ENCODE data around the gene PHACTR4.
A peak's percentile ranks its signal among the peaks of the same experiment; 100 is the strongest.
"Not testable (repeated sequence)": the region's sequence is repeated elsewhere in the genome, so short reads cannot be mapped to it uniquely, and the experiment has no call there.

Gene PHACTR4

GRCh38 chr1:28537457-28538199 is 168.1 kb downstream of the PHACTR4 start:
- Histone ChIP-seq H4K8ac (ENCODE audit: low read depth, low read length) (no peak overlapping the region), H3K36me3 (ENCODE audit: control insufficient read depth, insufficient read depth, low read length) (peaks cover 23% of the 10 kb centered on the region), H3K4me2 (ENCODE audit: low read length) (no peak overlapping the region), H3K9ac (ENCODE audit: low read length) (no peak overlapping the region), H3K79me2 (ENCODE audit: control insufficient read depth, insufficient read depth, low read length) (no peaks in the 10 kb centered on the region), H3K27ac (ENCODE audit: low read depth, low read length) (no peak overlapping the region), H3K56ac (ENCODE audit: low read length) (no peak overlapping the region), H2BK15ac (replicated peaks; ENCODE audit: low read depth) (no peak overlapping the region), H3K4me3 (ENCODE audit: low read length) (no peak overlapping the region), H4K5ac (ENCODE audit: low read length) (no peak overlapping the region), H2BK120ac (ENCODE audit: low read depth, low read length) (no peak overlapping the region), H3K4me1 (ENCODE audit: control insufficient read depth, low read depth, low read length) (no peaks in the 10 kb centered on the region), H3K4ac (ENCODE audit: low read depth, low read length) (no peak overlapping the region), H2AK5ac (ENCODE audit: low read length) (no peak overlapping the region), H3K79me1 (ENCODE audit: low read length) (no peaks in the 10 kb centered on the region), H3K18ac (ENCODE audit: low read length) (no peak overlapping the region), H3K23ac (ENCODE audit: low read length) (no peak overlapping the region), H3K27me3 (ENCODE audit: insufficient read depth, low read length, poor library complexity) (no peaks in the 10 kb centered on the region), H2BK5ac (ENCODE audit: low read length) (no peak overlapping the region)
- no peak for DNase-seq
- no CpG with 5 or more reads among the region's 8 CpGs for WGBS (ENCODE audit: extremely low coverage, insufficient coverage, low lambda C conversion rate)

GRCh38 chr1:28538286-28538685 is 168.7 kb downstream of the PHACTR4 start:
- Histone ChIP-seq H2AK5ac (ENCODE audit: low read length) (no peak overlapping the region), H2BK15ac (replicated peaks; ENCODE audit: low read depth) (no peak overlapping the region), H3K23ac (ENCODE audit: low read length) (no peak overlapping the region), H3K36me3 (ENCODE audit: control insufficient read depth, insufficient read depth, low read length) (peaks cover 23% of the 10 kb centered on the region), H4K5ac (ENCODE audit: low read length) (no peak overlapping the region), H3K4me3 (ENCODE audit: low read length) (no peak overlapping the region), H3K9ac (ENCODE audit: low read length) (no peak overlapping the region), H3K27me3 (ENCODE audit: insufficient read depth, low read length, poor library complexity) (no peaks in the 10 kb centered on the region), H3K18ac (ENCODE audit: low read length) (no peak overlapping the region), H3K27ac (ENCODE audit: low read depth, low read length) (no peak overlapping the region), H4K8ac (ENCODE audit: low read depth, low read length) (no peak overlapping the region), H3K4ac (ENCODE audit: low read depth, low read length) (no peak overlapping the region), H2BK120ac (ENCODE audit: low read depth, low read length) (no peak overlapping the region), H3K4me2 (ENCODE audit: low read length) (no peak overlapping the region), H3K56ac (ENCODE audit: low read length) (no peak overlapping the region), H3K79me1 (ENCODE audit: low read length) (no peaks in the 10 kb centered on the region), H2BK5ac (ENCODE audit: low read length) (no peak overlapping the region), H3K79me2 (ENCODE audit: control insufficient read depth, insufficient read depth, low read length) (no peaks in the 10 kb centered on the region), H3K4me1 (ENCODE audit: control insufficient read depth, low read depth, low read length) (no peaks in the 10 kb centered on the region)
- no peak for DNase-seq
- WGBS (ENCODE audit: extremely low coverage, insufficient coverage, low lambda C conversion rate), result no CpG with 5 or more reads among the region's 6 CpGs

GRCh38 chr1:28540651-28541050 is 171.1 kb downstream of the PHACTR4 start:
- no peak overlapping the region for H2AK5ac ChIP-seq (ENCODE audit: low read length)
- H3K27ac ChIP-seq (ENCODE audit: low read depth, low read length), result no peak overlapping the region
- no peak overlapping the region for H3K23ac ChIP-seq (ENCODE audit: low read length)
- no peaks in the 10 kb centered on the region for H3K79me2 ChIP-seq (ENCODE audit: control insufficient read depth, insufficient read depth, low read length)
- H2BK120ac ChIP-seq (ENCODE audit: low read depth, low read length), result no peak overlapping the region
- no peak overlapping the region for H2BK15ac ChIP-seq (replicated peaks; ENCODE audit: low read depth)
- H3K4me2 ChIP-seq (ENCODE audit: low read length), result no peak overlapping the region
- peak; percentile 29 for DNase-seq
- H3K18ac ChIP-seq (ENCODE audit: low read length), result no peak overlapping the region
- H3K56ac ChIP-seq (ENCODE audit: low read length), result no peak overlapping the region
- H3K4me3 ChIP-seq (ENCODE audit: low read length), result no peak overlapping the region
- H2BK5ac ChIP-seq (ENCODE audit: low read length), result no peak overlapping the region
- no peak overlapping the region for H3K9ac ChIP-seq (ENCODE audit: low read length)
- no peak overlapping the region for H4K5ac ChIP-seq (ENCODE audit: low read length)
- no peaks in the 10 kb centered on the region for H3K27me3 ChIP-seq (ENCODE audit: insufficient read depth, low read length, poor library complexity)
- H3K4me1 ChIP-seq (ENCODE audit: control insufficient read depth, low read depth, low read length), result no peaks in the 10 kb centered on the region
- H3K36me3 ChIP-seq (ENCODE audit: control insufficient read depth, insufficient read depth, low read length), result peaks cover 19% of the 10 kb centered on the region
- WGBS (ENCODE audit: extremely low coverage, insufficient coverage, low lambda C conversion rate), result no CpG with 5 or more reads among the region's 7 CpGs
- no peaks in the 10 kb centered on the region for H3K79me1 ChIP-seq (ENCODE audit: low read length)
- H4K8ac ChIP-seq (ENCODE audit: low read depth, low read length), result no peak overlapping the region
- H3K4ac ChIP-seq (ENCODE audit: low read depth, low read length), result no peak overlapping the region

DNA sequence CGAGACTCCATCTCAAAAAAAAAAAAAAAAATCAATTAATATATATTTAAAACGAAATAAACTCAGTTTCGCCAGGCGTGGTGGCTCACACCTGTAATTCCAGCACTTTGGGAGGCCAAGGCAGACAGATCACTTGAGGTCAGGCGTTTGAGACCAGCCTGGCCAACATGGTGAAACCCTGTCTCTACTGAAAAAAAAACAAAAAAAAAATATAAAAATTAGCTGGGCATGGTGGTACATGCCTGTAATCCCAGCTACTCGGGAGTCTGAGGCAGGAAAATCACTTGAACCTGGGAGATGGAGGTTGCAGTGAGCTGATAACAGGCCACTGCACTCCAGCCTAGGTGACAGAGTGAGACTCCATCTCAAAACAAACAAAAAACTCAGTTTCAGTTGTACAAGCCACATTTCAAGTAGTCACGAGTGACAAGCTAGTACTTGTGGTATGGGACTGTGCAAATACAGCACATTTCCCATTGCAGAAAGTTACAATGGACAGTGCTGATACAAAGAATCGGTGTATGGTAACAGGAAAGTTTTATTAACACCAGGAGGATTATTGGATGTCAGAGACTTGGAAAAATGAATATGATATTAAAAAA is 172.0 kb downstream of the PHACTR4 start:
- H3K79me1 ChIP-seq (ENCODE audit: low read length); H4K8ac ChIP-seq (ENCODE audit: low read depth, low read length); H3K4me1 ChIP-seq (ENCODE audit: control insufficient read depth, low read depth, low read length); H3K79me2 ChIP-seq (ENCODE audit: control insufficient read depth, insufficient read depth, low read length); H2BK120ac ChIP-seq (ENCODE audit: low read depth, low read length); H3K18ac ChIP-seq (ENCODE audit: low read length); H2AK5ac ChIP-seq (ENCODE audit: low read length); H2BK15ac ChIP-seq (replicated peaks; ENCODE audit: low read depth); H3K4me2 ChIP-seq (ENCODE audit: low read length); H3K4me3 ChIP-seq (ENCODE audit: low read length); H4K5ac ChIP-seq (ENCODE audit: low read length); DNase-seq; H3K23ac ChIP-seq (ENCODE audit: low read length); H3K27me3 ChIP-seq (ENCODE audit: insufficient read depth, low read length, poor library complexity); H3K27ac ChIP-seq (ENCODE audit: low read depth, low read length); H3K9ac ChIP-seq (ENCODE audit: low read length); H3K4ac ChIP-seq (ENCODE audit: low read depth, low read length); H3K56ac ChIP-seq (ENCODE audit: low read length); H2BK5ac ChIP-seq (ENCODE audit: low read length): not testable (repeated sequence)
- no CpG with 5 or more reads among the region's 8 CpGs for WGBS (ENCODE audit: extremely low coverage, insufficient coverage, low lambda C conversion rate)
- peaks cover 13% of the 10 kb centered on the region for H3K36me3 ChIP-seq (ENCODE audit: control insufficient read depth, insufficient read depth, low read length)

GRCh38 chr1:28545246-28545628 is 175.7 kb downstream of the PHACTR4 start:
- H3K4me2 ChIP-seq (ENCODE audit: low read length), result no peak overlapping the region
- H3K4me1 ChIP-seq (ENCODE audit: control insufficient read depth, low read depth, low read length), result no peaks in the 10 kb centered on the region
- H3K9ac ChIP-seq (ENCODE audit: low read length), result no peak overlapping the region
- H3K79me1 ChIP-seq (ENCODE audit: low read length), result no peaks in the 10 kb centered on the region
- H3K23ac ChIP-seq (ENCODE audit: low read length), result no peak overlapping the region
- H4K8ac ChIP-seq (ENCODE audit: low read depth, low read length), result no peak overlapping the region
- no peak overlapping the region for H4K5ac ChIP-seq (ENCODE audit: low read length)
- no CpG with 5 or more reads among the region's 4 CpGs for WGBS (ENCODE audit: extremely low coverage, insufficient coverage, low lambda C conversion rate)
- H2BK120ac ChIP-seq (ENCODE audit: low read depth, low read length), result no peak overlapping the region
- H3K18ac ChIP-seq (ENCODE audit: low read length), result no peak overlapping the region
- no peak for DNase-seq
- H3K27ac ChIP-seq (ENCODE audit: low read depth, low read length), result no peak overlapping the region
- H2BK5ac ChIP-seq (ENCODE audit: low read length), result no peak overlapping the region
- no peaks in the 10 kb centered on the region for H3K36me3 ChIP-seq (ENCODE audit: control insufficient read depth, insufficient read depth, low read length)
- H3K56ac ChIP-seq (ENCODE audit: low read length), result no peak overlapping the region
- no peaks in the 10 kb centered on the region for H3K79me2 ChIP-seq (ENCODE audit: control insufficient read depth, insufficient read depth, low read length)
- H2AK5ac ChIP-seq (ENCODE audit: low read length), result no peak overlapping the region
- no peak overlapping the region for H3K4me3 ChIP-seq (ENCODE audit: low read length)
- no peak overlapping the region for H3K4ac ChIP-seq (ENCODE audit: low read depth, low read length)
- no peaks in the 10 kb centered on the region for H3K27me3 ChIP-seq (ENCODE audit: insufficient read depth, low read length, poor library complexity)
- no peak overlapping the region for H2BK15ac ChIP-seq (replicated peaks; ENCODE audit: low read depth)

GRCh38 chr1:28548318-28548717 is 178.8 kb downstream of the PHACTR4 start:
- Histone ChIP-seq H3K18ac (ENCODE audit: low read length) (no peak overlapping the region), H3K4me1 (ENCODE audit: control insufficient read depth, low read depth, low read length) (no peaks in the 10 kb centered on the region), H3K79me1 (ENCODE audit: low read length) (no peaks in the 10 kb centered on the region), H4K8ac (ENCODE audit: low read depth, low read length) (no peak overlapping the region), H3K4ac (ENCODE audit: low read depth, low read length) (no peak overlapping the region), H3K27me3 (ENCODE audit: insufficient read depth, low read length, poor library complexity) (no peaks in the 10 kb centered on the region), H2BK15ac (replicated peaks; ENCODE audit: low read depth) (no peak overlapping the region), H3K4me2 (ENCODE audit: low read length) (no peak overlapping the region), H2BK120ac (ENCODE audit: low read depth, low read length) (no peak overlapping the region), H3K4me3 (ENCODE audit: low read length) (no peak overlapping the region), H3K79me2 (ENCODE audit: control insufficient read depth, insufficient read depth, low read length) (no peaks in the 10 kb centered on the region), H3K56ac (ENCODE audit: low read length) (no peak overlapping the region), H3K36me3 (ENCODE audit: control insufficient read depth, insufficient read depth, low read length) (no peaks in the 10 kb centered on the region), H3K23ac (ENCODE audit: low read length) (no peak overlapping the region), H2AK5ac (ENCODE audit: low read length) (no peak overlapping the region), H3K9ac (ENCODE audit: low read length) (no peak overlapping the region), H2BK5ac (ENCODE audit: low read length) (no peak overlapping the region), H3K27ac (ENCODE audit: low read depth, low read length) (no peak overlapping the region), H4K5ac (ENCODE audit: low read length) (no peak overlapping the region)
- no peak for DNase-seq
- no CpG with 5 or more reads among the region's 3 CpGs for WGBS (ENCODE audit: extremely low coverage, insufficient coverage, low lambda C conversion rate)
